ELR (cell line): ENCODE measurements around the gene SLC25A42.
"Not testable (repeated sequence)": the region's sequence is repeated elsewhere in the genome, so short reads cannot be mapped to it uniquely, and the experiment has no call there.

Source experiments
- DNase-seq: peaks from one replicate; pipeline ENCODE4 v3.0.0-alpha.2; 2015; ENCODE audit warnings: low read depth

The SLC25A42 gene

DNA sequence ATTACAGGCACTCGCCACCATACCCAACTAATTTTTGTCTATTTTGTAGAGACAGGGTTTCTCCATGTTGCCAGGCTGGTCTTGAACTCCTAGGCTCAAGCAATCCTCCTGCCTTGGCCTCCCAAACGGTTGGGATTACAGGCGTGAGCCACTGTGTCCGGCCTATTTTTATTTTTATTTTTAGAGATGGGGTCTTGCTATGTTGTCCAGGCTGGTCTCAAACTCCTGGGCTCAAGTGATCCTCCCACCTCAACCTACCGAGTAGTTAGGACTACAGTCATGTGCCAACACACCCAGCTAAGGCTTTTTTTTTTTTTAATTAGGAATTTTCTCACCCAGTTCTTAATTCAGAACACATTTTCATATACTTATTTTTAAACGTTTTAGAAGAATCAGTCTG lies 71.9 kb downstream of the SLC25A42 start:
- not testable (repeated sequence) for DNase-seq

DNA sequence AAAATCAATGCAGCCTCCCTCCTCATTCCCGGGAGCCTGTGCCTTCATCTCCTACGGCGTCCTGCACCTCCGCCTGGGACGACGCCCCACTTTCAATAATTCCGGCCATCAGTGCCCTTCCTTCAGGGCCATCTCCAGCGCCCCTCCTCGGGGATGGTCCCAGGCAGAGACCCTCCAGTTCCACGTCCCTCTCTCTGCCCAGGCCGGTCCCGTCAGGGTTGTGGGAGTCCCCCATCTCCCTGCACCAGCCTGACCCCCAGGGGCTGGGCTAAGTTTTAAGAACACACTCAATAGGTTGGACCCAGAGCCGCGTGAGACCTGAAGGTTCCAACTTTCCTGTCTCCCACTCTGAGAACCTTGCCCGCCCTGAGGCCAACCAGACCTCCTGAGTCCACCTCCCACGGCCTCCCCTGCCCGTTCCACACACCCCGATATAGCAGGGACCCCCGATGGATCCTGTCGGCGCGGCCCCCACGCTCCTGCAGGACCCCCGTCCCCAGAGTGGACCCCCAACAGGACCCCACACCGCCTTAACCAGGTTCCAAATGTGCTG lies 73.8 kb downstream of the SLC25A42 start:
- peak; percentile 42 for DNase-seq

DNA sequence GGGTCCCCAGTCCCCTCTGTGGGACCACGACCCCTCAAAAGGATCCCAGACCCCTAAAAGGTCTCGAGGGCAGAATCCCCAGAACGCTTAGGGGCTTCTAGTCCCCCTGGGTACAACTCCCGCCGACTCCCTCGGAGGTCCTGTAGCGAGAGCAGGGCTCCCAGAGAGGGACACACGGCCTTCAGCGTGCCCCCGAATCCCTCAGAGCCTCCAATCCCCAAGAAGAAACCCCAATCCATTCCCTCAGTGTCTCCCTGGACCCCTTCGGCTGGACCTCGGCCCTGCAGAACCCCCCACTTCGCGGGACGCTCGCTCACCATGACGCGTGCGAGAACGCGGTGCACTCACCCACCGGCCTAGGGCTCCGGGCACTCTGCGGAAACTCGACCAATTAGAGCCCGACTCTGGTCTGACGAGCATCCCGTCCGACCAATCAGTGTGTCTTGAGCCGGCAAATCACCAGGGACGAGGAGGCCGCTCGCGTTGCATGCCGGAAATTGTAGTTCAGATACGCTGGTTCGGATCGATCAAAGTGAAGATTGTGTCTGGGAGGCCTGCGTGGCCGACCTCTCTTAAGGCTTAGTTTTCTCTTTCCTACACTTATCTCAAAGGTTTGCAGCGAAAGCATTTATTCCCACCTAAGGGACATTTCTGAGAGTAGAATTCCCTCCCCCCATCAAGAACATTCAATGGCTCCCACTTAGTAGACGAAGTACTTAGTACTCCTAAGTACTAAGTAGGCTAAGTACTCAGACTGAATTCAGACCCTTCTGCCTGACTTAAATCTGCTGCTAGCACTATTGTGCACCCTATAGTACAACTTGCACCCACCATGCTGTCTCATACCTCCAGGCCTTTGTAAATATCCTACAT lies 74.6 kb downstream of the SLC25A42 start, which contains the start of gene TMEM161A:
TSS of gene TMEM161A (minus strand) at position 370 of the 873 bp plus-strand sequence. CDS start at position 320, 50 bp downstream.
- DNase-seq: peak; percentile 99

DNA sequence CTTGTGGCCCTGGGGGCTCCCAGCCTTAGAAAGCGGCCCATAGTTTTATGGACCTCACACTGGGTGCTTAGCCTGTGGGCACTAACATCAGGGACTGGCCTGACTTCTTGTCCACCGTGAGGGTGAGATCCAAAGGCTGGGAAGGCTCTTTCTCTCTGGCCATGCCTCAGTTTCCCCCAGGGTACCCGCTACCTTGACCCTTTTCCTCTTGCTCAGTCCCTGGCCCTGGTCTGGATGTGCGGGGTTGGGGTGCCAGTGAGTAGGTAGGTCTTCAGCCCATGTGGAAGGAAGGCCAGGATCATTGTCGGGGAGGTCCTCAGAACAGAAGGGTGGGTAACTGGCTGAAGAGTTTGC lies 76.1 kb downstream of the SLC25A42 start:
- DNase-seq: no peak

DNA sequence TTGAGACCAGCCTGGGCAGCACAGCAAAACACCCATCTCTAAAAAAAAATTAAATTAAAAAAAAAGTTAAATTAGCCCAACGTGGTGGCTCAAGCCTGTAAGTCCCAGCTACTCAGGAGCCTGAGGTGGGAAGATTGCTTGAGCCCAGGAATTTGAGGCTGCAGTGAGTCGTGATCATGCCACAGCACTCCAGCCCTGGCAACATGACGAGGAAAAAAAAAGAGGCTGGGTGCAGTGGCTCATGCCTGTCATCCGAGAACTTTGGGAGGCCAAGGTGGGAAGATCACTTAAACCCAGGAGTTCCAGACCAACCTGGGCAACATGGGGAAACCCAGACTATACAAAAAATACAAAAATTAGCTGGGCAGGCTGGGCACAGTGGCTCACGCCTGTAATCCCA lies 76.7 kb downstream of the SLC25A42 start:
- no peak for DNase-seq

DNA sequence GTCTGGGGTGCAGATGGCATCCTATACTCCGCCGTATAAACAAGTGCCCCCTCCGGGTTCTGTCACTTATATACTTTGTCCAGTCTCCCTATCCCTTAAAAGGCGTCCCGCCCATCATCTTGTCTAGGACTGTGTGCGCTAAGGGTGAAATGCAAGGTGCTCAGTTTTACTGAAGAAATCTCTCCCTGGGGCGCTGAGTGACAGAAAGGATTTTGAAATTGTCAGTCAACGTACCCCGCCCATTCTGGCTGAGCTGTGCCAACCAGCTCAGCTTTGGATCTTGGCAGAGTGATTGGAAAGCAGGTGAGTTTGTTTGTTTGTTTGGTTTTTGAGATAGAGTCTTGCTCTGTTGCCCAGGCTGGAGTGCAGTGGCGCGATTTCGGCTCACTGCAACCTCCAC lies 78.6 kb downstream of the SLC25A42 start:
- no peak for DNase-seq

DNA sequence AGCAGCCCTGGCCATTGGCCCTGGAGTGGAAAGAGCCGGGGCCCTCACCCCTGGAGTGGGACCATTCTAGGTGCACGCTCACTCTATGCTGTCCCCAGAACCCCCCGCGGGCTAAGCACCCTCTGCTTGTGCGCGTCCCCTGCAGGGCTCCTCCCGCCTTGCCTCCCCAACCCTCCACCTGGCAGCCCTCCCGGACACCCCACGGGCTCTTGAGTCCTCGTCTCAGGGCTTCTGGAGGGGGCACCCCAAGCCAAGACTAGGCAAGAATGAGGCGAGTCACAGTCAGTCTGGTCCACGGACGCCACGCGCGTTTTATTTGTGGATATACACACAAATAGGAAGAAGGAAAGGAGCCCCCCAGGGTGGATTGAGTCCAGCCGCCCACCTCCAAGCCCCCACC lies 81.5 kb downstream of the SLC25A42 start:
- DNase-seq: no peak

DNA sequence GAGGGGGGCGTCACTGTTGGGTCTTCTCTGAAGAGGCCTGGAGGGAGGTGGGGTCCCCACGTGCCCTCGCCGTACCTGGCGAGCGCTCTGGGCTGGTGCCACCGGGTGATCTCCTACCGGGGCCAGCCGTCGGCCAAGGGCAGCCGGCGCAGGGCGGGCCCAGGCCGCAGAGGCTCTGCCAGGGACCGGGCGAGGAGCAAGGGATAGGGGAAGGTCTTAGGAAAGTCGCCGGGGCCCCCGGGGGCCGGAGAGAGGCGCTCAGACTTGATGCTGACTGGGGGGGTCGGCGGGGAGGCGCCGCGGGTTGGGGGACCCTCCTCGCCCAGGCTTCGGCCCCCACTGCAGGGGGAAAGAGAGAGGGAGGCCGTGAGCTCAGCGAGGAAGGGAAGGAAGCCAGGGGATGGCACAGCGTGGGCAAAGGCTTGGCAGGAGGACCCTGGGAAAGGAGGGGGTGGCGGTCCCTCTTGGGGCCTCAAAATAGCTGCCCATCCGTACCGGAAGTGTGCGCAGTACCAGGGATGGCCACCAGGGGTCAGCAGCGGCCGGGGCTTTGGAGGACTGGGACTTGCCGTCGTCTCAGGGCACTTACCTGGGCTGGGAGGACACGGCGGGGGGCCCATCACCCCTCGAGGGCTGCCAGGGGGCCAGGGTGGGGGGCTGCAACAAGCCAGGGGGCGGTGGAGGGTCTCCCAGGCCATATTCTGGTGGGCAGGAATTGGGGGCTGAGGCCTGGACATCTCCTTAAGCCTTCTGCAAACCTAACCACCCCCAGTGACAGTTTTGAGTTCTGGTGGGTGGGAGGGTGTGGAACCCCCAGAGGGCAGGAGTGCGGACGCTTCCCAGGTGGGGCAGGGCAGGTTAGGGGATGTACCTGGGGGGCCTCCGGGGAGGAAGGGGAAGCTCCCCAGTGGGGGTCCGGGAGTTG lies 82.2 kb downstream of the SLC25A42 start:
- DNase-seq: peak; percentile 67

DNA sequence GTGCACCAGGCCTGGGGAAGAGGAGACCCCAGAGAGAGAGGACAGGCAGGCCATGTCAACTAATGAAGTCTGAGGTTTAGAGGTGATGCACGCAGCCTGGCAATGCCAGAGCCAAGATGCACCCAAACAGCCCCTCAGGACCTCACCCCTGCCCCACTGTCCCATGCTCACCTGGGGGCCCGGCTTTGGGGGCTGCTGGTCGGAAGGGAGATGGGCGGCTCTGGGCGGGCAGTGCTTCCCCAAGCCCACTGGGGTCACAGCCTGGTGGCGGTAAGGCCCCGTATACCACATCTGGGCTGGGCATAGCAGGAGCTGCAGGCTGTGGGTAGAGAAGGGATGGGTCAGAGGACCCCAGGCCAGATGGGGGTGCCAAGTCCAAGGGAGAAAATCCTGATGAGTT lies 83.1 kb downstream of the SLC25A42 start:
- no peak for DNase-seq

DNA sequence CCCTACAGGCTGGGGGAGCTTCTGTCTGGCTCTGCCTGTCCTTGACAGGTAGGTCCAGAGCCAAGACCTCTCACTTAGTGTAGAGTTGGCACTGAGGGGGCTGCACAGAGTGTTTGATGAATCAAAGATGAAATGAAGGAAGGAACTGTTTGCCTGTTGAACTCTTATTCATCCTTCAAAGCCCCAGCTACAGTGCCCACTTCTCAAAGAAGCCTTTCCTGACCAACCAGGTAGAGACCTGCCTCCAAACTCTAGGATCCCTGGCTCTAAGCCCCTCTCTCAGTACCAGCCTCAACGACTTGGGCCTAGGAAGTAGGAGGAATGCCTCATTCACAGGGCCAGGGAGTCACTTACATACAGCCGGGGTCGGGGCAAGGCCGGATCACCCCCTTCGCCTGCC lies 83.5 kb downstream of the SLC25A42 start:
- DNase-seq: no peak

DNA sequence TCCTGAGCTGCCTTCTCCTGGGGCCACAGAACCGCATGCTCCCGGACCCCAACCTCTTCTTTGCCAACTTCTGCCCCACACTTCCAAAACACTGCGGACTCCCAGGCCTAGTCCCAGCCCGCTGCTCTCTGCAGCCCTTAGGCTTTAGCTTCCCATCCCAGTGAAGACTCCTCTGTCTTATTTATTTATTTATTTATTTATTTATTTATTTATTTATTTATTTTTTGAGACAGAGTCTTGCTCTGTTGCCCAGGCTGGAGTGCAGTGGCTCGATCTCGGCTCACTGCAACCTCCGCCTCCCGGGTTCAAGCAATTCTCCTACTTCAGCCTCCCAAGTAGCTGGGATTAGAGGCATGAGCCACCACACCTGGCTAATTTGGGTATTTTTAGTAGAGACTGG lies 84.7 kb downstream of the SLC25A42 start:
- DNase-seq: not testable (repeated sequence)

DNA sequence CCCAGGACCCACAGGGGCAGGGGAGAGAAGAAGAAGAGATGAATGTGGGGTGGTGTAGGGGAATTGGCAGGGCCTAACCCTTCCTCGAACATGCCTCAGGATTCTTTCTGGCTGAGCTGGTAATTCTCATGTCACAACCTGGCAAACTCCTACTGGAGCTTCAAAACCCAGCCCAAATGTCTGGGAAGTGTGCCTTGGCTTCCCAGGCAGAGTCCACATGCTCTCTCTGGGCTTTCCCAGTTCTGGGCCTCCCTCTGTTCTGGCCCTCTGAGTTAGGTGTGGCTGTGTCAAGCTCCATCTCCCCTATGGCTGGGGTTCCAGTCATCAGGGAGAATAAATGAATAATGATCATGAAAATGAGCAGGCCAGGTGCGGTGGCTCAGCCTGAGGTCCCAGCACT lies 85.6 kb downstream of the SLC25A42 start:
- DNase-seq: no peak

DNA sequence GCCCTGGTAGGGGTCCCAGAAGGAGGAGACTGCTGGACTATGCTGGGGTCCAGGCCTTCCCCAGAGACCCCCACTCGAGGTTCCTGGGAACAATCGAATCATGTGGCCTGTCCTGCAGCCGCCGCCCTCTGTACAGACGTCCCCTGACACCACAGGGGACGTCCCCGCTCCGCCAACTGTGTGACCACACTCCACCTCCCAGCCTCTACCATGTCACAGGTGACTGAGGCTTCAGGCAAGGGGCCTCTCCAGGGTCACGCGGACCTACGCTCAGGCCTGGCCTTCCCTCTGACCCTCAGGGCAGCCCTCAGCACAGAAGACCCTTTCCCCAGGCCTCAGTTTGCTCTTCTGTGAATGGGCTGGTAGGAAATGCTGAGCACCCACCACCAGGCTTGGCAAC lies 87.6 kb downstream of the SLC25A42 start:
- DNase-seq: no peak

DNA sequence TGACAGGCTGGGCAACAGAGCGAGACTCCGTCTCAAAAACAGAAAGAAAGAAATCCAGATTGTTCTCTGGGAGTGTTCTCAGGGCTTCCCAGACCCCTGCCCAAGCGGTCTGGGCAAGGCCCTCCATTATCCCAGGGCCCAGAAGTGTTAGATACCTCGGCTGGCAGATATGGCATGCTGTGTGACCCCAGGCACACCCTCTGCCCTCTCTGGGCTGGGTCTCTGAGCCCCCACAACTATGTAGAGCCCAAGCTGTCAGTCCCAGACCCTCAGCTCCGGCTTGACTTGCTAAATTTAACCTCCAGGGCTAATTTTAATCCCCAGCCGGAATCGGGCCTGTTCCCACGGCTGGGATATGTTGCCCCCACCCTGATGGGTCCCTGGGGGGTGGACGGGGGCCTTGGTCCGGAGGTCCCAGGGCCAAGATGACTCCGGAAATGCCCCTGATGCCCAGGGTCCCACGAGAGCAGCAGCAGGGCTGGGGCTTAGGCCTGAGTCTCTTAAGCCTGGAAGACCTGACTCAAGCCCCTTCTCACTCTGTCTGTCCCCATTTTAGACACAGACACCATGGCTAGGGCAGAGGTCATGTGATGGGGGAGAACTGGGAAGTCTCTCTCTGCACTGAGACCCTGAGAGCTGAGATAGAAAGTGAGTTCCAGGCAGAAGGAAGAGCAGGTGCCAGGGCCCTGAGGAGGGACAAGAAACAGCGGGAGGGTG lies 89.0 kb downstream of the SLC25A42 start:
- no peak for DNase-seq

DNA sequence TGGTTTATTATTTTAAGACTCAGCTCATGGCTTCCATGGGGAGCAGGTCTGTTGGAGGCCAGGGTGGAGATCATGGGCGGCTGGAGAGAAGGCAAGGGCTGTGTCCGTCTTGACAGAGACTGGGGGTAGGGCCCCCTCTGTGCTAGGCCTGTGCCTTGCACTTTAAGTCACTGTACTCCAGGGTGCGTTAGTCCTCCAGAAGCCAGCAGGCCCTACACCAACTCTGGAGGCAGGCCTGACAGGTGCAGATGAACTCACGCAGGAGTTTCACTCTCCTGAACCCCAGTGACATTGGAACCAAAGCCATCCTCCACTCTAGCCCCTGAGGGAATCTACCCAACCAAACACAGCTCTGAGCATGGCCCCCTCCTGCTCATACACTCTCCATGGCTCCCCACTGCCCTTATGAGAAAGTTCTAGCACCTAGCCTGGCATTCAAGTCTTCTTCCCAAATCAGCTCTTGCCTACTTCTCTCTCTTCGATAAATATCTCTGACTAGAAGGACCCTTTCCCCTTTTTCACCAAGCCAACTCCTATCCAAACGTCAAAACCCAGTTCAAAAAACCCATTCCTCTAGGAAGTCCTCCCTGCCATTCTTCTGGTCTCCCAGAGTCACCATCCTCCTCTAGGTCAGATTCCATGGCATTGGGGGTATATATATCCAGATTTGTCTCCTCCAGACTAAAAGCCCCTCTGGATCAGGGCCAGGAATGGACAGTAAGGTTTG lies 91.1 kb downstream of the SLC25A42 start:
- no peak for DNase-seq

DNA sequence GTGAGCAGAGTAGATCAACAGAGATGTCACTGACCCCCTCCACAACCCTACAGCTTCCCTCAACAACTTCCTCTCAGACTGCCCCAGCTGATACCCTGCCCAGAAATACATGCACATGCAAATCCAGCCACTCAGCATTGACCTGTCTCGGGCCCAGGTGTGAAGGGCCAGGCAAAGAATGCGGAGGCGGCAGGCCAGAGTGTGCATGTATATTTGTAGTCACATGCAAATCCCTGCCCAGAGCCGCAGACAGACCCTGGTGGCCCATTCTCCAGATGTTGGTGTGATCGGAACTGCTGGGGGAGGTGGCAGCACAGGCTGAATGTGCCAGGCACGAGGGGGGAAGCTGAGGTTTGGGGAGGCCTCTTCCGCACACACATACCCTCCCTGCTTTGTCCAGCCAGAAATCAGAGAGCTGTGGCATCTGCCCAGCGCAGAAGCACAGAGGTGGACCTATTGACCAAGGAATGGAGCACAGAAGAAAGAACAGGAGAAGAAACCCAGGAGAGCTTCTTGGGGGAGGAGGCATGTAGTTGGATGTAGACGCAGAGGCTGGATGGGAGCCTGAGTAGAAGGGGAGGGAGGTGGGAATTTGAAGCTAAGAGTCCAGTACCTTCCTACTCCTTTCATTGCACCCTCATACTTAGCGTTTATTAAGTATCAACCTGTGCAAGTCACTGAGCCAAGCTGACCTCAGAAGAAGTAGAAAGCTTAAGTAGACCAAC lies 91.9 kb downstream of the SLC25A42 start:
- DNase-seq: no peak

DNA sequence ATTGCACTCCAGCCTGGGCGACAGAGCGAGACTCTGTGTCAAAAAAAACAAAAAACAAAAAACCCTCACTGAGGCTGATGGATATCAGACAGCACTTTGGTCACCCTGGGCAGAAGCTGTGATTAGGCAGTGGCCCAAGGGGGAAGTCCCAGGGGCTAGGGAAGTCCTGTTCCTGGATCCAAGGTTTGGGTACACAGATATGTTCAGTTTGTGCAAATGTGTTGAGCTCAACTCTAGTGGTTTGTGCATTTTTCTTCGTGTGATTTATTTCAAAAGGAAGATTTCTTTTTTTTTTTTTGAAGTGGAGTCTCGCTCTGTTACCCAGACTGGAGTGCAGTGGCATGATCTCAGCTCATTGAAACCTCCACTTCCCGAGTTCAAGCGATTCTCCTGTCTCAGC lies 94.0 kb downstream of the SLC25A42 start:
- no peak for DNase-seq

DNA sequence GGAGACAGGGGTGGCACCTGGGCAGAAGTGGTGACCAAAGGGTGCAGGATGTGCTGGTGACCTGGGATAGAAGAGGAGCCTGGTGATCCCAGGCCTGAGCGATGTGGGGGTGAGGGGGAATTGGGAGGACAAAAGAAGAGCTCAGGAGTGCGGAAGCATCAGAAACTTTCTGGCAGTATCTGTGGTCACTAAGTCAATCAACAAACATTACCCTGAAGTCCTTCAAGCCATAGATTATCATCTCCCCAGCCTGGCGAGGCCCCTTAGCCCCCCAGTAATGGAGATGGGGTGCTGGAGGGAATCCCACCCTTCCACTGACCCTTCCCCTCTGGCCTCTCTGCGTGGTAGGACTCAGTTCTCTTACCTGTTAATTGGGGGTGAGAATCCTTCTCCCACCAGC lies 95.7 kb downstream of the SLC25A42 start:
- DNase-seq: no peak

DNA sequence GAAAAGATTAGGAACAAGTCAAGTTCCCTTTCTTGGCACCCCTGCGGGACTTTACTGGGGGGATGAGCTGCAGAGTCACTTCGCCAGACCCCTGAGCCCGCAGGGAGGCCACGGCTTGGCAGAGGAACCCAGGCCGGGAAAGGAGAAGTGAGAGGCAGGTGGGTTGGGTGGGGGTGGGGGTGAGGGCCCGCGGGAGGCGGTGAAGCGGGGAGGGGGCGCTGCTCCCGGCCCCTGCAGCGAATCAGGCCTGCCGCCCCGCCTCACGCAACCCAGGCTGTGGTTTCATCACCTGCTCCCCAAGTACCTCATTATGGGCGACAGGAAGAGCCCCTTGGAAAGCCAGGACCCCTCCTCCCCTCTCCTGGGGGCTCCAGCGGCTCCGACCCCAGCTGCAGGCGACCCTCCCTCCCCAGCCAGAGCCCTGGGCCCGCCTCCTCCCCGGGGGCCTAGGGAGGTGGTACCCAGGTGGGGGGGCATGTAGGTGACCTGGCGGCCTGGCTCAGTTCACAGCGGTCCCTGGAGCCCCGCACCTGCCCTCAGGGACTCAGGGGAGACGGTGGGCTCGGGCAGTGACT lies 96.8 kb downstream of the SLC25A42 start:
- no peak for DNase-seq

DNA sequence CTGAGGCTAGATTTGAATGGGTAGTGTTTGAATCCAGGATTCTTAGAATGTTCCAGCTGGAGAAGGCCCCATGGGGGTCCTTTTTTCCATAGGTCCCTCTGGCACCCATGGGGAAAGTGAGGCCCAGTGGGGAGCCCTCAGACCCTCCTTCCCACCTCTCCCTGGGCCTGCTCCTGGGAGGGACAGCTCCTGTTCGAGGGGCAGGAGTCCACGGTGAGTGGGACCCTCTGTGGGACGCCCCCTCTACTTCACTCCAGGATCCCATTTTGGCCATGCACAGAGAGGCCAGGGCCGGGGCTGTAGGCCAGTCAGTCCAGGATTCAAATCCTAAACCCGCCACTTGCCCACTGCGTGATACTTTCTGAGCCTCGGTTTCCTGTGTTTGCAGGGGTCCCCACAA lies 98.7 kb downstream of the SLC25A42 start:
- no peak for DNase-seq
